ENCODE measurements around the gene CERS6.

DNA sequence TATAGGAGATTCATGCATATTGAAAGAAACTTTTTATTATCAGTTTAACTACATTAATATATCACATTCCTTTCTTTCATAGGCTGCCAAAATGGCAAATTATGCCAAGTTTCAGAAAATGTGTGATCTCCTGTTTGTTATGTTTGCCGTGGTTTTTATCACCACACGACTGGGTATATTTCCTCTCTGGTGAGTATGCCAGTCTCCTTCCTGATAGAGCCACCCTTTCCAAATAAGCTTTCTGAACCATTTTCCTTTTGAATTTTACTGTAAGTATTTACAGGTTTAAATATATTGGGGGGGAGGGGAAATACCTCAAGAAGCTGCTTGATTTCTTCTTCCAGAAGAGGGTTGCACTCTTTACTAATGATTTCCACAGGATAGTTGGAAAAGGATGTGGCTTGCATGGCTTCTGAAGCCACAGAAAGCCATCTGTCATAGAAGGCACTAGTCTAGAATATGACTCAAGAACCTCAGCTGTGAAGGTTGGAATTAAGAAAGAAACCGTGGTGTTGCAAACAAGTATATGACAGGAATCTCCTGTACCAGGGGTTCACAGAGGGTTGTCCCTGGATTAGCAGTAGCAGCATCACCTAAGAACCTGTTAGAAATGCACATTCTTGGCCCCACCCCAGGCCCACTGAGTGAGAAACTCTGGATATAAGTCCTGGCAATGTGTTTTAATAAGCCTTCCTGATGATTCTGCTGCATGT is 261.9 kb downstream of the CERS6 start:
- TF ChIP-seq, protein P1, sequence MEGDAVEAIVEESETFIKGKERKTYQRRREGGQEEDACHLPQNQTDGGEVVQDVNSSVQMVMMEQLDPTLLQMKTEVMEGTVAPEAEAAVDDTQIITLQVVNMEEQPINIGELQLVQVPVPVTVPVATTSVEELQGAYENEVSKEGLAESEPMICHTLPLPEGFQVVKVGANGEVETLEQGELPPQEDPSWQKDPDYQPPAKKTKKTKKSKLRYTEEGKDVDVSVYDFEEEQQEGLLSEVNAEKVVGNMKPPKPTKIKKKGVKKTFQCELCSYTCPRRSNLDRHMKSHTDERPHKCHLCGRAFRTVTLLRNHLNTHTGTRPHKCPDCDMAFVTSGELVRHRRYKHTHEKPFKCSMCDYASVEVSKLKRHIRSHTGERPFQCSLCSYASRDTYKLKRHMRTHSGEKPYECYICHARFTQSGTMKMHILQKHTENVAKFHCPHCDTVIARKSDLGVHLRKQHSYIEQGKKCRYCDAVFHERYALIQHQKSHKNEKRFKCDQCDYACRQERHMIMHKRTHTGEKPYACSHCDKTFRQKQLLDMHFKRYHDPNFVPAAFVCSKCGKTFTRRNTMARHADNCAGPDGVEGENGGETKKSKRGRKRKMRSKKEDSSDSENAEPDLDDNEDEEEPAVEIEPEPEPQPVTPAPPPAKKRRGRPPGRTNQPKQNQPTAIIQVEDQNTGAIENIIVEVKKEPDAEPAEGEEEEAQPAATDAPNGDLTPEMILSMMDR (IDR thresholded peaks at IDR 0.05; ENCODE audit: poor library complexity): no peak
- TF ChIP-seq EZH2 (IDR thresholded peaks at IDR 0.05; ENCODE audit: borderline replicate concordance): no peak
